Activated naive CD8-positive, alpha-beta T cell treated with anti-CD3 and anti-CD28 coated beads for 36 hours (primary cell): ENCODE data around the gene KRTAP3-1. TPM values are rescaled to one million over a fixed set of nuclear protein-coding genes. Genes with fewer than 3 reads are reported as not detected.

ENCODE experiments used
- DNase-seq: peaks from one replicate; pipeline ENCODE4 v3.0.0; 2021
- H3K27ac Mint-ChIP-seq: one replicate; pipeline ENCODE4 v1.8.0; 2022; ENCODE audit warnings: mild to moderate bottlenecking, moderate library complexity, mixed read lengths
- H3K27me3 Mint-ChIP-seq: one replicate; pipeline ENCODE4 v1.8.0; 2022; ENCODE audit warnings: mild to moderate bottlenecking, mixed read lengths
- H3K36me3 Mint-ChIP-seq: one replicate; pipeline ENCODE4 v1.8.0; 2021; ENCODE audit warnings: mild to moderate bottlenecking, mixed read lengths
- H3K4me1 Mint-ChIP-seq: one replicate; pipeline ENCODE4 v1.8.0; 2021; ENCODE audit warnings: mixed read lengths
- H3K4me3 Mint-ChIP-seq: one replicate; pipeline ENCODE4 v1.8.0; 2022; ENCODE audit warnings: mild to moderate bottlenecking, moderate library complexity, mixed read lengths
- H3K9me3 Mint-ChIP-seq: one replicate; pipeline ENCODE4 v1.8.0; 2022; ENCODE audit warnings: mixed read lengths
- total RNA-seq, 2 experiments: library from RNA; stranded (reverse); gene quantifications; one replicate each; pipeline ENCODE4 v1.2.3, GENCODE V29; 2021

KRTAP3-1 gene
- total RNA-seq, 2 experiments from 2014 or later = not detected

- H3K27me3 Mint-ChIP-seq = peaks cover 5% of the 10 kb centered on the region
- DNase-seq = no peak
- no peaks in the 10 kb centered on the region for H3K9me3 Mint-ChIP-seq
- no peaks in the 10 kb centered on the region for H3K4me1 Mint-ChIP-seq
- no peak within 1 kb of the TSS for H3K4me3 Mint-ChIP-seq
- H3K27ac Mint-ChIP-seq = no peak within 1 kb of the TSS
- no peaks in the 10 kb centered on the region for H3K36me3 Mint-ChIP-seq
These were observed 18.0 kb upstream of the KRTAP3-1 start, which contains the start of gene KRTAP1-5 for GRCh38 chr17:41026715-41027471. Gene KRTAP1-5 (minus strand): TSS chr17:41027208. CDS start chr17:41027155, 53 bp downstream.

GRCh38 chr17:41024697-41025096 lies 15.8 kb upstream of the KRTAP3-1 start:
- no peaks in the 10 kb centered on the region for H3K4me1 Mint-ChIP-seq
- H3K4me3 Mint-ChIP-seq = no peak overlapping the region
- H3K27ac Mint-ChIP-seq = no peak overlapping the region
- no peaks in the 10 kb centered on the region for H3K27me3 Mint-ChIP-seq
- H3K36me3 Mint-ChIP-seq = no peaks in the 10 kb centered on the region
- no peaks in the 10 kb centered on the region for H3K9me3 Mint-ChIP-seq
- DNase-seq = no peak

DNA sequence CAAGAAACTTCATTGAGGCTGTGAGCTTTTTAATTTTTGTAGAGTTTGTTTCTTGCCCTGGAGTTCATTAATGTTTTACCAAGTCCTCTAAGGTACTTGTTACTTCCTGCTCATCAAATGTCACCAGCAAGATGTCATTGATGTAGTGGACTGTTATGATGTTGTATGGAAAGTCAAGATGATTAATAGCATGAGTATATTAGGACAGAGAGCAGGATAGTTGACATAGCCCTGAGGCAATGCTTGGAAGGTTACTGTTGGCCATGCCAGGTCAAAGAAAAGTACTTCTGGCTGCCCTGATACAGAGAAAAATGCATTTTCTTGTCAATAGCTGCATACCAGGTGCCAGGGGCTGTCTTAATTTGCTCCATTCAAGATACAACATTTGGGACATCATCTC lies 11.4 kb upstream of the KRTAP3-1 start:
- DNase-seq = no peak
- peaks cover 5% of the 10 kb centered on the region for H3K27me3 Mint-ChIP-seq
- no peaks in the 10 kb centered on the region for H3K4me1 Mint-ChIP-seq
- no peak overlapping the region for H3K4me3 Mint-ChIP-seq
- H3K36me3 Mint-ChIP-seq = no peaks in the 10 kb centered on the region
- H3K27ac Mint-ChIP-seq = no peak overlapping the region
- H3K9me3 Mint-ChIP-seq = no peaks in the 10 kb centered on the region

DNA sequence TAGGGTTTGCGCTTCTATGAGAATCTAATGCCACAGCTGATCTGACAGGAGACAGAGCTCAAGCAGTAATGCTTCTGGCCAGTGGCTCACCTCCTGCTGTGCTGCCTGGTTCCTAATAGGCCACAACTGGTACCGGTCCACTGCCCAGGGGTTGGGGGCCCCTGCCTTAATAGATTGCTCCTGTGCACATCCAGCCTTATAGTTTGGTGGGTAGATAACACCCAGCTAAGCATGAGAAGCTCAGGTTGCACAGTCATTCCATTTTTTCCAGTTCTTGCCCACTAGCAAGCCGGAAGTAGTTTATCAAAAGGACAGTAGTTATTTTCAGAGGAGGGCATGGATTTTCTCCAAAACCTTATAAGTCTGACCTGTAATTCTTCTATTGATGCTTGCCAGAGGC lies 10.5 kb upstream of the KRTAP3-1 start:
- Mint-ChIP-seq H3K27ac (no peak overlapping the region), H3K36me3 (no peaks in the 10 kb centered on the region), H3K9me3 (no peaks in the 10 kb centered on the region), H3K4me1 (no peaks in the 10 kb centered on the region), H3K4me3 (no peak overlapping the region), H3K27me3 (peaks cover 5% of the 10 kb centered on the region)
- DNase-seq = no peak

DNA sequence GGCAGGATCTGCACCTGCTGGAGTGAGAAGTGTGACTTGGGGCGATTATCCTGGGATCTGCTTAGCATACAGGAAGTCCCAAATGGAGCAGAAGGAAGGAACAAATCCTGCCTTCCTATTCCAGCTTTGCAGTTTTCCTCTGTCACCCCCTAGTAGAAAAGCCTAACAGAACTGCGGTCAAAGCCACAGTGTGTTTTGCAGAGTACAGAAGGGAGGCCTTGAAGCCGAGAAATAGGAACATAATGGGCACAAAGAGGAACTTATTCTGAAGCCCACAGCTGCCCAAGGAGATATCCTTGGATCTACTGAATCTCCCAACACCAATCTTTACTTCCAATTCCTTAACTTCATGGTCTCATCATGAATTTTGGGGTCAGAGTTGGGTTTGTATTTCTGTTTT lies 9.6 kb upstream of the KRTAP3-1 start:
- H3K36me3 Mint-ChIP-seq = no peaks in the 10 kb centered on the region
- DNase-seq = no peak
- no peak overlapping the region for H3K27ac Mint-ChIP-seq
- no peaks in the 10 kb centered on the region for H3K4me1 Mint-ChIP-seq
- H3K27me3 Mint-ChIP-seq = peaks cover 5% of the 10 kb centered on the region
- H3K9me3 Mint-ChIP-seq = no peaks in the 10 kb centered on the region
- H3K4me3 Mint-ChIP-seq = no peak overlapping the region

DNA sequence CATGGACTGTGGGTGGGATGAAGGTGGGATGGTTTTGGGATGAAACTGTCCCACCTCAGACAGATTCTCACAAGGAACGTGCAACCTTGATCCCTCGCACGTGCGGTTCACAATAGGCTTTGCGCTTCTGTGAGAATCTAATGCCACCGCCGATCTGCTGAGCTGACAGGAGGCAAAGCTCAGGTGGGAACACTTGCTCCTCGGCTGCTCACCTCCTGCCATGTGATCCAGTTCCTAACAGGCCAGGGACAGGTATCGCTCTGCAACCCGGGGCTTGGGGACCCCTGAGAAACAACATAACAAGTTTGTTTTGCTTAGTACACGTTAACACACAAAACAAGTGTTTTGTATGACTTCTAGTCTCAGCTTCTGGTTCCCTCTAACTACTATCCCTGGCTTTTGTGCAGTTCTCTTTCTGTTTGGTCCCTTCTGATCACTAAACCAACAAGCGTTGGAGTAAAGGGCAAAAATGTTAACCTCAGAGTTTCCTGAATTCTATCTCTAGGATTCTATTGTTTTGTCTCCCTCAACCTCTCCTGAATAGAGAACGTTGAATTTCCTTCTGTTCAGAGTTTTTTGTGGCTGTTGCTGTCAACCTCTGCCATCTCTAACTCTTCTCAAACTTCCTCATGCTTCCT lies 7.8 kb upstream of the KRTAP3-1 start:
- Mint-ChIP-seq H3K4me1 (no peaks in the 10 kb centered on the region), H3K36me3 (no peaks in the 10 kb centered on the region), H3K27me3 (peaks cover 5% of the 10 kb centered on the region), H3K27ac (no peak overlapping the region), H3K4me3 (no peak overlapping the region), H3K9me3 (no peaks in the 10 kb centered on the region)
- no peak for DNase-seq

DNA sequence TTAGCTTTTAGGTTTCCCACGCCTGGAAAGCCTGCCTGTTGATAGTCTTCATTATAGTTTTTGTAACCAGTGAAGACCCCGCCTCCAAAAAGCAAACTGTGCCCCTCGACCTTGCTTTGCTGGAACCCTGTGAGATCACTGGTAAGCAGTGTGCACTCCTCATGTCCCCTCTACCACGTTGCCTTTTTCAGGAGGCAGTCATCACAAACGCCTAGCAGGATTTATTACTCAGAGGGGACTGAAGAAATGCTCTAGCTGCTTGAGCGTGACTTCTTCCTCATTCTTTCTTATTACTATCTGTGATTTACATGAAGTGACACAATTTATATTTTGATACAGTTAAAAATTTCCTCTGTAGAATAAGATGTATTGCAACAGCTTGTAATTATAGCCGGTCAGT lies 6.5 kb upstream of the KRTAP3-1 start:
- no peak for DNase-seq
- Mint-ChIP-seq H3K36me3 (no peaks in the 10 kb centered on the region), H3K4me1 (no peaks in the 10 kb centered on the region), H3K27me3 (peaks cover 5% of the 10 kb centered on the region), H3K27ac (no peak overlapping the region), H3K9me3 (no peaks in the 10 kb centered on the region), H3K4me3 (no peak overlapping the region)

- H3K27ac Mint-ChIP-seq = no peak overlapping the region
- no peak for DNase-seq
- H3K9me3 Mint-ChIP-seq = no peaks in the 10 kb centered on the region
- H3K4me1 Mint-ChIP-seq = no peaks in the 10 kb centered on the region
- no peak overlapping the region for H3K4me3 Mint-ChIP-seq
- H3K27me3 Mint-ChIP-seq = peaks cover 5% of the 10 kb centered on the region
- no peaks in the 10 kb centered on the region for H3K36me3 Mint-ChIP-seq
These were observed 4.7 kb upstream of the KRTAP3-1 start for GRCh38 chr17:41013606-41014005.

- no peak overlapping the region for H3K27ac Mint-ChIP-seq
- peaks cover 5% of the 10 kb centered on the region for H3K27me3 Mint-ChIP-seq
- no peaks in the 10 kb centered on the region for H3K4me1 Mint-ChIP-seq
- no peak for DNase-seq
- no peak overlapping the region for H3K4me3 Mint-ChIP-seq
- H3K9me3 Mint-ChIP-seq = no peaks in the 10 kb centered on the region
- no peaks in the 10 kb centered on the region for H3K36me3 Mint-ChIP-seq
These were observed 4.3 kb upstream of the KRTAP3-1 start for GRCh38 chr17:41013181-41013580.

- Mint-ChIP-seq H3K9me3 (no peaks in the 10 kb centered on the region), H3K4me1 (no peaks in the 10 kb centered on the region), H3K27me3 (peaks cover 1% of the 10 kb centered on the region), H3K27ac (no peak overlapping the region), H3K4me3 (no peak overlapping the region), H3K36me3 (no peaks in the 10 kb centered on the region)
- no peak for DNase-seq
These were observed 3.6 kb upstream of the KRTAP3-1 start for GRCh38 chr17:41012326-41013120.

- no peaks in the 10 kb centered on the region for H3K27me3 Mint-ChIP-seq
These were observed 1.5 kb upstream of the KRTAP3-1 start for GRCh38 chr17:41010441-41010840.

GRCh38 chr17:41009936-41010335 lies 1.0 kb upstream of the KRTAP3-1 start:
- no peaks in the 10 kb centered on the region for H3K9me3 Mint-ChIP-seq
- no peaks in the 10 kb centered on the region for H3K4me1 Mint-ChIP-seq
- no peak overlapping the region for H3K4me3 Mint-ChIP-seq
- no peaks in the 10 kb centered on the region for H3K36me3 Mint-ChIP-seq
- DNase-seq = no peak
- no peak overlapping the region for H3K27ac Mint-ChIP-seq
- H3K27me3 Mint-ChIP-seq = no peaks in the 10 kb centered on the region

More at GRCh38 chr17:41010441-41010840, 1.5 kb upstream of the KRTAP3-1 start:
- Mint-ChIP-seq H3K9me3 (no peaks in the 10 kb centered on the region), H3K36me3 (no peaks in the 10 kb centered on the region), H3K4me3 (no peak overlapping the region), H3K27ac (no peak overlapping the region), H3K4me1 (no peaks in the 10 kb centered on the region)
- no peak for DNase-seq

DNA sequence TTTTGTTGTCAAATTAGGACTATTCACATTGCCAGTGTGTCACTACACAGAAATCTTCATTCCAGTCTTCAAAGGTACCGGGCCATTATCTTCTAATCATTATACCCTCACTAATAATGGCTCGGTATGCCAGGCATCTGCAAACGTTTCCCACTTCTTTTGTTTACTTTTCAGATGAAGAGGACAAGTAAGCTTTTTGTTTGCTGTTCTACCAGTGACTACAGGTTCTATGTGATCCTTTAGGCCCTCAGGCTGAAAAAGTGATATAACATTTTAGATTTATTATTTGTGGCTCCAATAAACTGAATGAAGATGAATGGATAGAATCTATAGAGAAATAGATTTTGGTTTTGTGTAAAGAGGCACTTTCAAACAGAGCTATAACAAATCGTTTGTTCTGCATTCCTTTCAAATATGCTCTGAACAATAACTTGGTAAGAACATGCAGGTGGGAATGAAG lies 403 bp upstream of the KRTAP3-1 start:
- Mint-ChIP-seq H3K4me3 (no peak overlapping the region), H3K9me3 (no peaks in the 10 kb centered on the region), H3K4me1 (no peaks in the 10 kb centered on the region), H3K36me3 (no peaks in the 10 kb centered on the region), H3K27ac (no peak overlapping the region), H3K27me3 (no peaks in the 10 kb centered on the region)
- DNase-seq = no peak

DNA sequence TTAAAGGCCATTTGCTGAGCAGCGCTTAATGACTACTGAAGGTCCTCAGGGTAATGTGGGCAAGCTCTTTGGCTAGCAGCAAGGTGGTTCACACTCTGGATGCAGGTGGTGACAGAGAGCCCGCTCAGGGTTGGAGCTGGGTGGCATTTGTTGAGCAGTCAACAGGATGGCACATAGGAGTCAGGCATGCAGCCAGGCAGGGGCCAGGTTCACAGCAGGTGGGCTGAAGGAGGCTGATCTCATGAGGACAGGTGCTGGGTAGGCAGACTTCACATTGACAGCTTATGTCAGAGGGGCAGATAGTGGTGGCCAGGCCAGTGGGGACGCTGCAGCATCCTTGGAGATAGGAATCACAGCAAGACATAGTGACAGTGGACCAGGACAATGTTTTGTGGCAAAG lies 4.5 kb downstream of the KRTAP3-1 start:
- Mint-ChIP-seq H3K27ac (no peak overlapping the region), H3K9me3 (no peaks in the 10 kb centered on the region)
- DNase-seq = no peak

DNA sequence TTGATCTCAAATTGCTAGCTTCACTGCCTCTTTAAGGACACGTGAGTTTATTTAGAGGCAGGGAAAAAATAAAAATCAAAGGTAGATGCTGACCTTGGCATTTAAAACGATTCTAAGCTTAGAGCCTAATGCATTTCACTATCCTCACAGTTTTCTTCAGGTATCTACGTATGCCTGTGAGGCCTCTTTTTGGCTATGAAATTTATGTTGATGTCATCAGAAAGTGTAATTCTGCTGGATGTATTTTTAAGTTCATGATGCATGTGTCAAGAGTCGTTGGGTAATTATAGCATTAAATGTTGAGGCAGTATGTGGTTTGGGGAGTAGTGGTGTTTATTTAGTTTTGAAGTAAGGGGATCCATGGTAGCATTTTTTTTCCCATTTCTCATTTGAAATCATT lies 5.0 kb downstream of the KRTAP3-1 start:
- H3K4me3 Mint-ChIP-seq = no peak overlapping the region
- DNase-seq = no peak

More for the DNA sequence above, 4.5 kb downstream of the KRTAP3-1 start:
- no peak overlapping the region for H3K4me3 Mint-ChIP-seq
- peaks cover 6% of the 10 kb centered on the region for H3K27me3 Mint-ChIP-seq
- no peaks in the 10 kb centered on the region for H3K36me3 Mint-ChIP-seq
- H3K4me1 Mint-ChIP-seq = peaks cover 5% of the 10 kb centered on the region

More for the DNA sequence above, 5.0 kb downstream of the KRTAP3-1 start:
- peaks cover 5% of the 10 kb centered on the region for H3K4me1 Mint-ChIP-seq
- H3K27ac Mint-ChIP-seq = no peak overlapping the region
- H3K27me3 Mint-ChIP-seq = peaks cover 11% of the 10 kb centered on the region
- no peaks in the 10 kb centered on the region for H3K36me3 Mint-ChIP-seq
- no peaks in the 10 kb centered on the region for H3K9me3 Mint-ChIP-seq
